Measurements from ENCODE around the gene CLMN. TPM values are rescaled to one million over a fixed set of nuclear protein-coding genes. Genes with fewer than 3 reads are reported as not detected.

The CLMN gene
- total and polyA plus RNA-seq, 2 of the 13 experiments (the other 11 are each of a cell fraction or from before 2014, with no cell fraction given) = 15.1 to 16.7 TPM

DNA sequence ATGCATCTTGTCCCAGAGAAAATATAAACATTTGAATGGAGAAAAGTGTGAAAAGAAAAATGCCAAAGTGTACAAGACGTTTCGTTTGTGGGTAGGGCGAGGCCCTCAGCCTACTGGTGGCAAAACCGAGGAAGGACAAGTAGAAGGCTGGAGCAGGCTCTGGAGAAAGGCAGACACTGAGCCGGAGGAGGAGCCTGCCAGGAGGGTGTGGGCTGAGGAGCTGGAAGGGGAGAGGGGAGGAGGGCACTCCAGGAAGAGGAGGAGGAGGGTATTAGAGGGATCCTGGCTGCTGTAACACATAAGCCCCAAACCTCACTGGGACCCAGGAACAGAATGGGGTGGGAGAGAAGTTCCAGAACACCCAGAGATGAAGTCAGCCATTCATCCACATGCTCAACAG lies 47.7 kb downstream of the CLMN start:
- Histone ChIP-seq H3K79me2 (ENCODE audit: insufficient read depth, low read length) (peaks cover 2% of the 10 kb centered on the region), H3K36me3 (replicated peaks in 1 of 2; ENCODE audit: control insufficient read depth in 1 of 2, insufficient read depth in 2 of 2, low read length in 2 of 2) (no peaks in the 10 kb centered on the region), H2AFZ (ENCODE audit: low read length) (no peak overlapping the region), H3K4me2 (ENCODE audit: low read depth, low read length) (no peak overlapping the region), H3K27ac (ENCODE audit: extremely low read length, insufficient read depth, low read length) (no peak overlapping the region), H3K27me3 (ENCODE audit: control insufficient read depth in 1 of 2, insufficient read depth in 2 of 2, low read length in 2 of 2) (no peaks in the 10 kb centered on the region), H3K4me3 (replicated peaks in 1 of 3; ENCODE audit: insufficient read depth in 1 of 3, low read depth in 2 of 3, low read length in 3 of 3) (no peak overlapping the region), H3K9ac (ENCODE audit: insufficient read depth, low read depth, low read length) (no peak overlapping the region), H3K4me1 (ENCODE audit: insufficient read depth, low read length) (peaks cover 43% of the 10 kb centered on the region), H4K20me1 (ENCODE audit: insufficient read depth, low read length) (no peaks in the 10 kb centered on the region), H3K9me3 (ENCODE audit: low read length) (no peaks in the 10 kb centered on the region)
- 87% methylated on average over 5 of the region's 5 CpGs for WGBS (ENCODE audit: low lambda C conversion rate)
- POLR2A ChIA-PET = no interaction called here
- no TSS peak for BruUV-seq (replicated peaks)
- in situ Hi-C loops (cut with HindIII; ENCODE audit: extremely low pct_ligation_motif_present, low pct_unique_long_range_greater_than_20kb) (no loop called here), intact Hi-C loops (cut with micrococcal nuclease; ENCODE audit: unreplicated experiment) (no loop called here)
- FAIRE-seq (no peak), ATAC-seq (no peak), DNase-seq (ENCODE audit: low spot score) (no peak)
- CTCF ChIA-PET (ENCODE audit: low intra/inter-chr PET ratio, low total read pairs) = no interaction called here
- TF ChIP-seq FOSL1 (CRISPR knock-in tag; IDR thresholded peaks at IDR 0.05; ENCODE audit: borderline replicate concordance) (no peak), PHF21A (CRISPR knock-in tag; IDR thresholded peaks at IDR 0.05) (no peak), ZNF12 (CRISPR knock-in tag; IDR thresholded peaks at IDR 0.05) (peak; percentile 95), ZNF275 (CRISPR knock-in tag; IDR thresholded peaks at IDR 0.05; ENCODE audit: borderline replicate concordance) (no peak)

GRCh38 chr14:95270203-95270602 lies 49.5 kb downstream of the CLMN start:
- Histone ChIP-seq H3K9me3 (ENCODE audit: low read length) (no peaks in the 10 kb centered on the region), H3K4me3 (replicated peaks in 1 of 3; ENCODE audit: insufficient read depth in 1 of 3, low read depth in 2 of 3, low read length in 3 of 3) (no peak overlapping the region), H3K9ac (ENCODE audit: insufficient read depth, low read depth, low read length) (no peak overlapping the region), H3K79me2 (ENCODE audit: insufficient read depth, low read length) (peaks cover 3% of the 10 kb centered on the region), H3K27me3 (ENCODE audit: control insufficient read depth in 1 of 2, insufficient read depth in 2 of 2, low read length in 2 of 2) (no peaks in the 10 kb centered on the region), H4K20me1 (ENCODE audit: insufficient read depth, low read length) (no peaks in the 10 kb centered on the region), H3K4me1 (ENCODE audit: insufficient read depth, low read length) (peaks cover 51% of the 10 kb centered on the region), H3K27ac (ENCODE audit: extremely low read length, insufficient read depth, low read length) (no peak overlapping the region), H2AFZ (ENCODE audit: low read length) (no peak overlapping the region), H3K36me3 (replicated peaks in 1 of 2; ENCODE audit: control insufficient read depth in 1 of 2, insufficient read depth in 2 of 2, low read length in 2 of 2) (no peaks in the 10 kb centered on the region), H3K4me2 (ENCODE audit: low read depth, low read length) (no peak overlapping the region)
- TF ChIP-seq ZBTB38 (CRISPR knock-in tag; IDR thresholded peaks at IDR 0.05) (no peak), FLYWCH1 (CRISPR knock-in tag; IDR thresholded peaks at IDR 0.05) (no peak), GPN1 (CRISPR knock-in tag; IDR thresholded peaks at IDR 0.05; ENCODE audit: borderline replicate concordance) (no peak)
- FAIRE-seq (no peak), ATAC-seq (no peak), DNase-seq (ENCODE audit: low spot score) (no peak)
- POLR2A ChIA-PET = no interaction called here
- 77% methylated on average over 2 of the region's 2 CpGs for WGBS (ENCODE audit: low lambda C conversion rate)
- CTCF ChIA-PET (ENCODE audit: low intra/inter-chr PET ratio, low total read pairs) = no interaction called here
- in situ Hi-C loops (cut with HindIII; ENCODE audit: extremely low pct_ligation_motif_present, low pct_unique_long_range_greater_than_20kb) (no loop called here), intact Hi-C loops (cut with micrococcal nuclease; ENCODE audit: unreplicated experiment) (no loop called here)
- BruUV-seq (replicated peaks) = no TSS peak

Measured in HepG2 (cell line).